Measurements from ENCODE around the gene SH3BGR. TPM values are rescaled to one million over a fixed set of nuclear protein-coding genes. Genes with fewer than 3 reads are reported as not detected.

The SH3BGR gene
- total RNA-seq, 1 experiment from 2014 or later, result 3.2 TPM

GRCh38 chr21:39504230-39504629, 52.5 kb downstream of the SH3BGR start:
- no peak for DNase-seq
- intact Hi-C loops (cut with micrococcal nuclease; ENCODE audit: unreplicated experiment), result no loop called here
- CTCF ChIA-PET, result no interaction called here
- no peaks in the 10 kb centered on the region for H3K36me3 Mint-ChIP-seq (ENCODE audit: insufficient read depth, unreplicated experiment)
- H3K9me3 Mint-ChIP-seq (ENCODE audit: low read depth, unreplicated experiment), result no peaks in the 10 kb centered on the region
- H3K27me3 Mint-ChIP-seq (ENCODE audit: unreplicated experiment), result no peaks in the 10 kb centered on the region
- H3K27ac Mint-ChIP-seq (ENCODE audit: unreplicated experiment), result no peak overlapping the region
- TF ChIP-seq CTCF (IDR thresholded peaks at IDR 0.05; ENCODE audit: unreplicated experiment), result no peak
- H3K4me1 Mint-ChIP-seq (ENCODE audit: low read depth, unreplicated experiment), result no peaks in the 10 kb centered on the region
- BruUV-seq (replicated peaks), result no TSS peak
- no peak overlapping the region for H3K4me3 Mint-ChIP-seq (ENCODE audit: low read depth, unreplicated experiment)

GRCh38 chr21:39510240-39510639, 58.5 kb downstream of the SH3BGR start:
- Mint-ChIP-seq H3K4me3 (ENCODE audit: low read depth, unreplicated experiment) (no peak overlapping the region), H3K36me3 (ENCODE audit: insufficient read depth, unreplicated experiment) (no peaks in the 10 kb centered on the region), H3K27me3 (ENCODE audit: unreplicated experiment) (no peaks in the 10 kb centered on the region), H3K4me1 (ENCODE audit: low read depth, unreplicated experiment) (no peaks in the 10 kb centered on the region), H3K27ac (ENCODE audit: unreplicated experiment) (no peak overlapping the region), H3K9me3 (ENCODE audit: low read depth, unreplicated experiment) (no peaks in the 10 kb centered on the region)
- CTCF ChIA-PET, result no interaction called here
- no peak for TF ChIP-seq CTCF (IDR thresholded peaks at IDR 0.05; ENCODE audit: unreplicated experiment)
- DNase-seq, result no peak
- no TSS peak for BruUV-seq (replicated peaks)
- intact Hi-C loops (cut with micrococcal nuclease; ENCODE audit: unreplicated experiment), result no loop called here

GRCh38 chr21:39511102-39511501, 59.3 kb downstream of the SH3BGR start:
- TF ChIP-seq CTCF (IDR thresholded peaks at IDR 0.05; ENCODE audit: unreplicated experiment), result no peak
- BruUV-seq (replicated peaks), result no TSS peak
- Mint-ChIP-seq H3K4me1 (ENCODE audit: low read depth, unreplicated experiment) (no peaks in the 10 kb centered on the region), H3K9me3 (ENCODE audit: low read depth, unreplicated experiment) (no peaks in the 10 kb centered on the region), H3K4me3 (ENCODE audit: low read depth, unreplicated experiment) (no peak overlapping the region), H3K27ac (ENCODE audit: unreplicated experiment) (no peak overlapping the region), H3K27me3 (ENCODE audit: unreplicated experiment) (no peaks in the 10 kb centered on the region), H3K36me3 (ENCODE audit: insufficient read depth, unreplicated experiment) (no peaks in the 10 kb centered on the region)
- CTCF ChIA-PET, result no interaction called here
- DNase-seq, result no peak
- intact Hi-C loops (cut with micrococcal nuclease; ENCODE audit: unreplicated experiment), result no loop called here

- no peaks in the 10 kb centered on the region for H3K9me3 Mint-ChIP-seq (ENCODE audit: low read depth, unreplicated experiment)
- TF ChIP-seq CTCF (IDR thresholded peaks at IDR 0.05; ENCODE audit: unreplicated experiment), result no peak
- H3K4me3 Mint-ChIP-seq (ENCODE audit: low read depth, unreplicated experiment), result no peak overlapping the region
- no peaks in the 10 kb centered on the region for H3K36me3 Mint-ChIP-seq (ENCODE audit: insufficient read depth, unreplicated experiment)
- BruUV-seq (replicated peaks), result no TSS peak
- no peak for DNase-seq
- no peak overlapping the region for H3K27ac Mint-ChIP-seq (ENCODE audit: unreplicated experiment)
- H3K4me1 Mint-ChIP-seq (ENCODE audit: low read depth, unreplicated experiment), result no peaks in the 10 kb centered on the region
- intact Hi-C loops (cut with micrococcal nuclease; ENCODE audit: unreplicated experiment), result no loop called here
- H3K27me3 Mint-ChIP-seq (ENCODE audit: unreplicated experiment), result no peaks in the 10 kb centered on the region
- CTCF ChIA-PET, result no interaction called here
These were observed 62.0 kb downstream of the SH3BGR start for GRCh38 chr21:39513735-39514134.
